Calu3 (cell line): ENCODE results near the gene UBQLN1. TPM values are rescaled to one million over a fixed set of nuclear protein-coding genes. Genes with fewer than 3 reads are reported as not detected.
"Not testable (repeated sequence)": the region's sequence is repeated elsewhere in the genome, so short reads cannot be mapped to it uniquely, and the experiment has no call there.

Source experiments
- BruUV-seq: library from RNA; stranded (reverse); fragments of 400-500 nt; replicated peaks from 2 replicates; lab custom pipeline; 2021; lab: Mats Ljungman, UMichigan
- CTCF ChIA-PET: fragments of 300-600 bp; sonication (Branson Sonifier 250); formaldehyde crosslinking; loops from one replicate; lab custom pipeline; 2022; ENCODE audit warnings: antibody characterized with exemption; lab: Charles Lee
- DNase-seq: peaks from one replicate; pipeline ENCODE4 v3.0.0; 2022
- H3K27ac Mint-ChIP-seq: one replicate; pipeline ENCODE4 v1.8.0; 2022; ENCODE audit warnings: mixed read lengths; ENCODE audit not compliant: unreplicated experiment
- H3K27me3 Mint-ChIP-seq: one replicate; pipeline ENCODE4 v1.8.0; 2022; ENCODE audit warnings: mixed read lengths; ENCODE audit not compliant: unreplicated experiment
- H3K36me3 Mint-ChIP-seq: one replicate; pipeline ENCODE4 v1.8.0; 2022; ENCODE audit warnings: mild to moderate bottlenecking, moderate library complexity, mixed read lengths; ENCODE audit not compliant: insufficient read depth, unreplicated experiment
- H3K4me1 Mint-ChIP-seq: one replicate; pipeline ENCODE4 v1.8.0; 2022; ENCODE audit warnings: mild to moderate bottlenecking, low read depth, mixed read lengths; ENCODE audit not compliant: unreplicated experiment
- H3K4me3 Mint-ChIP-seq: one replicate; pipeline ENCODE4 v1.8.0; 2022; ENCODE audit warnings: mild to moderate bottlenecking, low read depth, moderate library complexity, mixed read lengths; ENCODE audit not compliant: unreplicated experiment
- H3K9me3 Mint-ChIP-seq: one replicate; pipeline ENCODE4 v1.8.0; 2022; ENCODE audit warnings: low read depth, mixed read lengths; ENCODE audit not compliant: unreplicated experiment
- CTCF ChIP-seq: fragments of 200-600 bp; IDR thresholded peaks from one replicate; pipeline ENCODE4 v1.8.0; 2022; ENCODE audit warnings: antibody characterized with exemption; ENCODE audit not compliant: unreplicated experiment
- intact Hi-C: fragments of 100-400 bp; cut with micrococcal nuclease; formaldehyde crosslinking; loops from one replicate; pipeline ENCODE4 v1.10.0; 2022; ENCODE audit not compliant: unreplicated experiment
- total RNA-seq: library from RNA; stranded (reverse); gene quantifications from 2 replicates; pipeline ENCODE4 v1.2.3, GENCODE V29; 2022

UBQLN1 gene
- total RNA-seq, 1 experiment from 2014 or later: 108 TPM

- CTCF ChIA-PET: no interaction called here
- intact Hi-C loops: no loop called here
- Mint-ChIP-seq H3K36me3 (peaks cover 42% of the 10 kb centered on the region), H3K27ac (peak overlapping the region; percentile 98), H3K27me3 (no peaks in the 10 kb centered on the region), H3K9me3 (no peaks in the 10 kb centered on the region), H3K4me3 (peak overlapping the region; percentile 86), H3K4me1 (peaks cover 9% of the 10 kb centered on the region)
- TF ChIP-seq CTCF: no peak
- BruUV-seq: TSS peak; percentile 83
- peak; percentile 49 for DNase-seq
Observed at GRCh38 chr9:83708515-83709158, 879 bp upstream of the UBQLN1 start.

- TF ChIP-seq CTCF: no peak
- H3K9me3 Mint-ChIP-seq: no peaks in the 10 kb centered on the region
- BruUV-seq: no TSS peak
- H3K27me3 Mint-ChIP-seq: no peaks in the 10 kb centered on the region
- peak; percentile 66 for DNase-seq
- CTCF ChIA-PET: no interaction called here
- intact Hi-C loops: no loop called here
- H3K4me3 Mint-ChIP-seq: peak overlapping the region; percentile 86
- peak overlapping the region; percentile 98 for H3K27ac Mint-ChIP-seq
- peaks cover 42% of the 10 kb centered on the region for H3K36me3 Mint-ChIP-seq
- peaks cover 16% of the 10 kb centered on the region for H3K4me1 Mint-ChIP-seq
Observed at GRCh38 chr9:83707518-83707767, 315 bp downstream of the UBQLN1 start.

- peak overlapping the region; percentile 86 for H3K4me3 Mint-ChIP-seq
- TF ChIP-seq CTCF: no peak
- intact Hi-C loops: no loop called here
- CTCF ChIA-PET: no interaction called here
- peaks cover 19% of the 10 kb centered on the region for H3K4me1 Mint-ChIP-seq
- H3K27ac Mint-ChIP-seq: peak overlapping the region; percentile 98
- no peaks in the 10 kb centered on the region for H3K27me3 Mint-ChIP-seq
- DNase-seq: no peak
- H3K9me3 Mint-ChIP-seq: no peaks in the 10 kb centered on the region
- peaks cover 42% of the 10 kb centered on the region for H3K36me3 Mint-ChIP-seq
- no TSS peak for BruUV-seq
Observed at GRCh38 chr9:83706676-83707517, 861 bp downstream of the UBQLN1 start.

GRCh38 chr9:83705219-83705651 is 2.5 kb downstream of the UBQLN1 start:
- peaks cover 42% of the 10 kb centered on the region for H3K36me3 Mint-ChIP-seq
- peak; percentile 0 for DNase-seq
- peaks cover 31% of the 10 kb centered on the region for H3K4me1 Mint-ChIP-seq
- BruUV-seq, H3K9me3 Mint-ChIP-seq, H3K27me3 Mint-ChIP-seq, intact Hi-C loops: not testable (repeated sequence)
- H3K4me3 Mint-ChIP-seq: peak overlapping the region; percentile 86
- peak overlapping the region; percentile 71 for H3K27ac Mint-ChIP-seq
- CTCF ChIA-PET: interaction anchor here (0.6 to 0.7 kb wide), 3 partner anchors 43 to 1099 kb away, joined by 3 to 5 read pairs (median 4); no protein-coding TSS in a partner anchor
